HEK293 (cell line): Measurements from ENCODE around the gene SPEF1.

Experiments used
- ATF2 ChIP-seq: fragments of 450-650 bp; formaldehyde crosslinking; IDR thresholded peaks from 2 replicates; pipeline ENCODE4 v1.5.1; 2016; ENCODE audit warnings: missing biosample characterization, missing genetic modification characterization, low read depth
- BCL6B ChIP-seq: fragments of 450-650 bp; formaldehyde crosslinking; IDR thresholded peaks from 2 replicates; pipeline ENCODE4 v1.5.1; 2017; ENCODE audit warnings: missing biosample characterization, missing genetic modification characterization
- CTCF ChIP-seq: fragments of 450-650 bp; formaldehyde crosslinking; IDR thresholded peaks from 2 replicates; pipeline ENCODE4 v1.5.1; 2016; ENCODE audit warnings: missing biosample characterization, missing genetic modification characterization
- GLIS2 ChIP-seq: fragments of 450-650 bp; formaldehyde crosslinking; IDR thresholded peaks from 2 replicates; pipeline ENCODE4 v1.5.1; 2016; ENCODE audit warnings: missing biosample characterization, missing genetic modification characterization
- HOXA7 ChIP-seq: sonication (generic); formaldehyde crosslinking; IDR thresholded peaks from 2 replicates; pipeline ENCODE4 v1.8.1; 2022; ENCODE audit warnings: missing genetic modification reagents, borderline replicate concordance
- KLF1 ChIP-seq: fragments of 450-650 bp; formaldehyde crosslinking; IDR thresholded peaks from 2 replicates; pipeline ENCODE4 v1.5.1; 2016; ENCODE audit warnings: missing biosample characterization, missing genetic modification characterization
- KLF10 ChIP-seq: fragments of 450-650 bp; IDR thresholded peaks from 2 replicates; pipeline ENCODE4 v1.5.1; 2018; ENCODE audit warnings: missing biosample characterization, mild to moderate bottlenecking, missing genetic modification characterization
- KLF8 ChIP-seq: fragments of 450-650 bp; formaldehyde crosslinking; IDR thresholded peaks from 2 replicates; pipeline ENCODE4 v1.5.1; 2016; ENCODE audit warnings: missing biosample characterization, missing genetic modification characterization
- PRDM10 ChIP-seq: fragments of 450-650 bp; formaldehyde crosslinking; IDR thresholded peaks from 2 replicates; pipeline ENCODE4 v1.5.1; 2016; ENCODE audit warnings: missing biosample characterization, missing genetic modification characterization
- REST ChIP-seq: fragments of 450-650 bp; formaldehyde crosslinking; IDR thresholded peaks from 2 replicates; pipeline ENCODE4 v1.5.1; 2016; ENCODE audit warnings: missing biosample characterization, missing genetic modification characterization
- ZNF114 ChIP-seq: fragments of 450-650 bp; formaldehyde crosslinking; IDR thresholded peaks from 2 replicates; pipeline ENCODE4 v1.5.0; 2017; ENCODE audit warnings: missing biosample characterization, missing genetic modification characterization
- ZNF157 ChIP-seq: fragments of 450-650 bp; formaldehyde crosslinking; IDR thresholded peaks from 2 replicates; pipeline ENCODE4 v1.5.1; 2016; ENCODE audit warnings: missing biosample characterization, missing genetic modification characterization
- ZNF174 ChIP-seq: fragments of 450-650 bp; formaldehyde crosslinking; IDR thresholded peaks from 2 replicates; pipeline ENCODE4 v1.5.0; 2017; ENCODE audit warnings: missing biosample characterization, mild to moderate bottlenecking, missing genetic modification characterization
- ZNF280D ChIP-seq: fragments of 450-650 bp; formaldehyde crosslinking; IDR thresholded peaks from 2 replicates; pipeline ENCODE4 v1.5.1; 2016; ENCODE audit warnings: missing biosample characterization, missing genetic modification characterization
- ZNF335 ChIP-seq: fragments of 450-650 bp; formaldehyde crosslinking; conservative IDR thresholded peaks from 2 replicates; pipeline ENCODE4 v1.5.1; 2016; ENCODE audit warnings: missing biosample characterization, missing genetic modification characterization
- ZNF37A ChIP-seq: fragments of 450-650 bp; IDR thresholded peaks from 2 replicates; pipeline ENCODE4 v1.5.1; 2018; ENCODE audit warnings: missing biosample characterization, missing genetic modification characterization
- ZNF398 ChIP-seq: fragments of 450-650 bp; formaldehyde crosslinking; IDR thresholded peaks from 2 replicates; pipeline ENCODE4 v1.5.1; 2017; ENCODE audit warnings: missing biosample characterization, missing genetic modification characterization
- ZNF48 ChIP-seq: fragments of 450-650 bp; formaldehyde crosslinking; IDR thresholded peaks from 2 replicates; pipeline ENCODE4 v1.5.1; 2016; ENCODE audit warnings: missing biosample characterization, missing genetic modification characterization
- ZNF544 ChIP-seq: fragments of 450-650 bp; formaldehyde crosslinking; IDR thresholded peaks from 2 replicates; pipeline ENCODE4 v1.5.0; 2017; ENCODE audit warnings: missing biosample characterization, missing genetic modification characterization
- ZNF629 ChIP-seq: fragments of 450-650 bp; formaldehyde crosslinking; IDR thresholded peaks from 2 replicates; pipeline ENCODE4 v1.5.1; 2017; ENCODE audit warnings: missing biosample characterization, missing genetic modification characterization
- ZNF830 ChIP-seq: fragments of 450-650 bp; IDR thresholded peaks from 2 replicates; pipeline ENCODE4 v1.5.0; 2018; ENCODE audit warnings: missing biosample characterization, missing genetic modification characterization, low read depth, mild to moderate bottlenecking, moderate library complexity
- ZSCAN23 ChIP-seq: fragments of 450-650 bp; formaldehyde crosslinking; IDR thresholded peaks from 2 replicates; pipeline ENCODE4 v1.5.1; 2016; ENCODE audit warnings: missing biosample characterization, missing genetic modification characterization

The SPEF1 gene

GRCh38 chr20:3811467-3812258 is 30.4 kb upstream of the SPEF1 start (continued):
- TF ChIP-seq CTCF (tag by site-specific recombination) (peak; percentile 9; the same call in 1 of the 2 replicates), ZNF398 (tag by site-specific recombination) (peak; percentile 94), ZNF830 (tag by site-specific recombination) (no peak), ZNF157 (tag by site-specific recombination) (no peak), BCL6B (tag by site-specific recombination) (no peak), HOXA7 (CRISPR knock-in tag) (no peak), ZSCAN23 (tag by site-specific recombination) (peak; percentile 75), KLF1 (tag by site-specific recombination) (peak; percentile 99), ZNF37A (tag by site-specific recombination) (no peak), PRDM10 (tag by site-specific recombination) (peak; percentile 95), ZNF114 (tag by site-specific recombination) (no peak), KLF8 (peak; percentile 98), ZNF629 (tag by site-specific recombination) (peak; percentile 91), GLIS2 (tag by site-specific recombination) (peak; percentile 100), REST (0 out of 2 replicates have a peak, but pooled peaks have one; percentile 16), ATF2 (tag by site-specific recombination) (0 out of 2 replicates have a peak, but pooled peaks have one; percentile 6), ZNF48 (tag by site-specific recombination) (no peak), ZNF544 (tag by site-specific recombination) (no peak), ZNF335 (tag by site-specific recombination) (peak; percentile 92), KLF10 (tag by site-specific recombination) (peak; percentile 81), ZNF280D (tag by site-specific recombination) (no peak), ZNF174 (tag by site-specific recombination) (no peak)
